WTC11 (cell line): ENCODE measurements around the gene UBE2H. TPM values are rescaled to one million over a fixed set of nuclear protein-coding genes. Genes with fewer than 3 reads are reported as not detected.

Experiments used
- ATAC-seq: fragments of 200-7000 bp; cut with Tn5 transposase; 2 replicates; pipeline ENCODE4 v1.10.0; 2021; ENCODE audit warnings: mild to moderate bottlenecking, moderate library complexity
- CTCF ChIA-PET: fragments of 300-600 bp; sonication (Branson Sonifier 250); formaldehyde crosslinking; loops from one replicate; lab custom pipeline; 2021; ENCODE audit warnings: antibody characterized with exemption; lab: Charles Lee
- POLR2A ChIA-PET: fragments of 350-600 bp; sonication (Branson Sonifier 250); formaldehyde crosslinking; loops from one replicate; lab custom pipeline; 2021; ENCODE audit warnings: antibody characterized with exemption; lab: Charles Lee
- DNase-seq: peaks from one replicate; pipeline ENCODE4 v3.0.0; 2021; ENCODE audit warnings: low spot score
- H3K27ac Mint-ChIP-seq: 2 replicates; pipeline ENCODE4 v1.8.0; 2021; ENCODE audit warnings: mixed read lengths
- H3K27me3 Mint-ChIP-seq: 2 replicates; pipeline ENCODE4 v1.8.0; 2021; ENCODE audit warnings: low read depth, mild to moderate bottlenecking, moderate library complexity, mixed read lengths
- H3K36me3 Mint-ChIP-seq: 2 replicates; pipeline ENCODE4 v1.8.0; 2021; ENCODE audit warnings: mixed read lengths
- H3K4me1 Mint-ChIP-seq: 2 replicates; pipeline ENCODE4 v1.8.0; 2022; ENCODE audit warnings: mixed read lengths
- H3K4me3 Mint-ChIP-seq: 2 replicates; pipeline ENCODE4 v1.8.0; 2021; ENCODE audit warnings: mild to moderate bottlenecking, moderate library complexity, mixed read lengths
- H3K9me3 Mint-ChIP-seq: 2 replicates; pipeline ENCODE4 v1.8.0; 2021; ENCODE audit warnings: mixed read lengths
- FOXP1 ChIP-seq: sonication (generic); formaldehyde crosslinking; IDR thresholded peaks from 2 replicates; pipeline ENCODE4 v1.8.0; 2022; ENCODE audit warnings: missing genetic modification reagents, mild to moderate bottlenecking, moderate library complexity, borderline replicate concordance
- GTF2I ChIP-seq: fragments of 250-450 bp; sonication (Bioruptor Pico); conservative IDR thresholded peaks from 2 replicates; pipeline ENCODE4 v1.4.0; 2021; ENCODE audit warnings: mild to moderate bottlenecking
- HMGA2 ChIP-seq: fragments of 250-450 bp; sonication (Bioruptor Pico); IDR thresholded peaks from 2 replicates; pipeline ENCODE4 v1.4.0; 2021; ENCODE audit warnings: mild to moderate bottlenecking, moderate library complexity
- JUN ChIP-seq: sonication (generic); formaldehyde crosslinking; IDR thresholded peaks from 2 replicates; pipeline ENCODE4 v1.8.0; 2023; ENCODE audit warnings: mild to moderate bottlenecking, missing genetic modification reagents
- NFYB ChIP-seq: sonication (generic); formaldehyde crosslinking; conservative IDR thresholded peaks from 2 replicates; pipeline ENCODE4 v1.8.0; 2022; ENCODE audit warnings: low read depth, missing genetic modification reagents
- PRRX2 ChIP-seq: fragments of 250-450 bp; sonication (Bioruptor Pico); IDR thresholded peaks from 2 replicates; pipeline ENCODE4 v1.8.0; 2021; ENCODE audit warnings: mild to moderate bottlenecking
- SOX15 ChIP-seq: fragments of 250-450 bp; sonication (Bioruptor Pico); IDR thresholded peaks from 2 replicates; pipeline ENCODE4 v1.9.0; 2021; ENCODE audit warnings: mild to moderate bottlenecking
- ZNF121 ChIP-seq: sonication (generic); formaldehyde crosslinking; IDR thresholded peaks from 2 replicates; pipeline ENCODE4 v1.8.0; 2023; ENCODE audit warnings: missing genetic modification reagents
- ZNF232 ChIP-seq: sonication (generic); formaldehyde crosslinking; IDR thresholded peaks from 2 replicates; pipeline ENCODE4 v1.8.0; 2022; ENCODE audit warnings: mild to moderate bottlenecking, missing genetic modification reagents
- total RNA-seq: library from RNA; stranded (reverse); gene quantifications from 3 replicates; pipeline ENCODE4 v1.2.3, GENCODE V29; 2021
- TF ChIP-seq, protein P1 (sequence below): sonication (generic); formaldehyde crosslinking; IDR thresholded peaks from 2 replicates; pipeline ENCODE4 v1.8.0; 2022; ENCODE audit warnings: mild to moderate bottlenecking, missing genetic modification reagents
- TF ChIP-seq, protein P2 (sequence below): sonication (generic); formaldehyde crosslinking; IDR thresholded peaks from 2 replicates; pipeline ENCODE4 v1.8.1; 2022; ENCODE audit warnings: low read depth, missing genetic modification reagents, borderline replicate concordance
- TF ChIP-seq, protein P3 (sequence below): sonication (generic); formaldehyde crosslinking; IDR thresholded peaks from 2 replicates; pipeline ENCODE4 v1.8.1; 2023; ENCODE audit warnings: mild to moderate bottlenecking, missing genetic modification reagents
- TF ChIP-seq, protein P4 (sequence below): sonication (generic); formaldehyde crosslinking; IDR thresholded peaks from 2 replicates; pipeline ENCODE4 v1.8.1; 2023; ENCODE audit warnings: mild to moderate bottlenecking, missing genetic modification reagents, moderate library complexity
- TF ChIP-seq, protein P5 (sequence below): sonication (generic); formaldehyde crosslinking; IDR thresholded peaks from 2 replicates; pipeline ENCODE4 v1.8.1; 2023; ENCODE audit warnings: mild to moderate bottlenecking, missing genetic modification reagents
- TF ChIP-seq, protein P6 (sequence below): sonication (generic); formaldehyde crosslinking; IDR thresholded peaks from 2 replicates; pipeline ENCODE4 v1.8.1; 2022; ENCODE audit warnings: missing genetic modification reagents, borderline replicate concordance

Gene UBE2H
- total RNA-seq, 1 experiment from 2014 or later: 55.0 TPM

DNA sequence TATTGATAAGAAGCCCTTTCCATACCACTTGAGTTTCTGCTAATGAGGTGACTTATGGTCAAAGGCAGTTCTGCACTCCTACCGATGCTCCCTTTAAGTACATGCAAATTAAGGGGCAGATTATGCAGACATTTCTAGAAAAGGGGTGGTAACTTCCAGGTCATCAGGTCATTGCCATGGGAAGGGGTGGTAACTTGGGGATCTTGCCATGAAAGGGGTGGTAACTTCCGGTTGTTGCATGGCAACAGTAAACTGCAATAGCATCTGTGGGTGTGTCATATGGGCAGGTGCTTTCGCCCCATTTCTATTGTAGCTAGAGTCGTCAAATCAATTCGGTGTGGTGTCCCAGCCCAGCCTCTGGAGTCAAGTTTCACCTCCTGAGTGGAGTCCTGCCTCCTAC is 150.9 kb downstream of the UBE2H start:
- ATAC-seq (peak; percentile 41), DNase-seq (peak; percentile 21)
- H3K27ac Mint-ChIP-seq: no peak overlapping the region
- no peaks in the 10 kb centered on the region for H3K9me3 Mint-ChIP-seq
- peaks cover 5% of the 10 kb centered on the region; the same call in 1 of the 2 replicates for H3K27me3 Mint-ChIP-seq
- ChIA-PET CTCF (interaction anchor here (1.6 kb wide), 1 partner anchor 23 kb away, joined by 15 read pairs; no protein-coding TSS in a partner anchor), POLR2A (interaction anchor here (0.6 kb wide), 1 partner anchor 25 kb away, joined by 3 read pairs; no protein-coding TSS in a partner anchor)
- no peak for TF ChIP-seq PRRX2
- TF ChIP-seq, protein P1, sequence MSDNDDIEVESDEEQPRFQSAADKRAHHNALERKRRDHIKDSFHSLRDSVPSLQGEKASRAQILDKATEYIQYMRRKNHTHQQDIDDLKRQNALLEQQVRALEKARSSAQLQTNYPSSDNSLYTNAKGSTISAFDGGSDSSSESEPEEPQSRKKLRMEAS (CRISPR knock-in tag): no peak
- no peak for TF ChIP-seq SOX15 (CRISPR knock-in tag)
- TF ChIP-seq ZNF232: no peak
- H3K4me1 Mint-ChIP-seq: peaks cover 53% of the 10 kb centered on the region
- H3K4me3 Mint-ChIP-seq: no peak overlapping the region
- H3K36me3 Mint-ChIP-seq: no peaks in the 10 kb centered on the region

DNA sequence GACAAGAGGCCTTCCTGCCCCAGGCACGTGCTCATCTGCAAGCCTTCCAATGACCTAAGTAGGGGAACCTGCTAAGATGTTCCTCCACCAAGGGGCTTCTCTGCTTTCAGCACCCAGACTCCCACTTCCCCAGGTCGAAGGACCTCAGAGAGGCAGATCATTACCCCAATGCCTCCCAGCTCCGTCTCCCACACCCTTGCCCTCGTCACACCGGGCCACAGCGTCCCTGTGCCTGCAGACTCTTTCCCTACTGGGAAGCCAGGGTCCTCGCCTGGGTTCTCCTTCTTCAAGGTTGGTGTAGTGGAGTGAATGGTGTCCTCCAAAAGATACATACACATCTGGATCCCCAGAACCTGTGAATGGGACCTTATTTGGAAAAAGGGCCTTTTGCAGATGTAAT is 151.9 kb downstream of the UBE2H start:
- POLR2A ChIA-PET: no interaction called here

More for the DNA sequence above, 151.9 kb downstream of the UBE2H start:
- no peak overlapping the region for H3K27ac Mint-ChIP-seq
- H3K4me1 Mint-ChIP-seq: peaks cover 53% of the 10 kb centered on the region
- no peaks in the 10 kb centered on the region for H3K36me3 Mint-ChIP-seq
- no peak for ATAC-seq
- H3K4me3 Mint-ChIP-seq: no peak overlapping the region
- no peaks in the 10 kb centered on the region for H3K9me3 Mint-ChIP-seq
- no peak for TF ChIP-seq HMGA2
- no peak for TF ChIP-seq GTF2I
- TF ChIP-seq, protein P2, sequence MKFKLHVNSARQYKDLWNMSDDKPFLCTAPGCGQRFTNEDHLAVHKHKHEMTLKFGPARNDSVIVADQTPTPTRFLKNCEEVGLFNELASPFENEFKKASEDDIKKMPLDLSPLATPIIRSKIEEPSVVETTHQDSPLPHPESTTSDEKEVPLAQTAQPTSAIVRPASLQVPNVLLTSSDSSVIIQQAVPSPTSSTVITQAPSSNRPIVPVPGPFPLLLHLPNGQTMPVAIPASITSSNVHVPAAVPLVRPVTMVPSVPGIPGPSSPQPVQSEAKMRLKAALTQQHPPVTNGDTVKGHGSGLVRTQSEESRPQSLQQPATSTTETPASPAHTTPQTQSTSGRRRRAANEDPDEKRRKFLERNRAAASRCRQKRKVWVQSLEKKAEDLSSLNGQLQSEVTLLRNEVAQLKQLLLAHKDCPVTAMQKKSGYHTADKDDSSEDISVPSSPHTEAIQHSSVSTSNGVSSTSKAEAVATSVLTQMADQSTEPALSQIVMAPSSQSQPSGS (CRISPR knock-in tag): no peak
- TF ChIP-seq ZNF121 (CRISPR knock-in tag): no peak
- TF ChIP-seq, protein P3, sequence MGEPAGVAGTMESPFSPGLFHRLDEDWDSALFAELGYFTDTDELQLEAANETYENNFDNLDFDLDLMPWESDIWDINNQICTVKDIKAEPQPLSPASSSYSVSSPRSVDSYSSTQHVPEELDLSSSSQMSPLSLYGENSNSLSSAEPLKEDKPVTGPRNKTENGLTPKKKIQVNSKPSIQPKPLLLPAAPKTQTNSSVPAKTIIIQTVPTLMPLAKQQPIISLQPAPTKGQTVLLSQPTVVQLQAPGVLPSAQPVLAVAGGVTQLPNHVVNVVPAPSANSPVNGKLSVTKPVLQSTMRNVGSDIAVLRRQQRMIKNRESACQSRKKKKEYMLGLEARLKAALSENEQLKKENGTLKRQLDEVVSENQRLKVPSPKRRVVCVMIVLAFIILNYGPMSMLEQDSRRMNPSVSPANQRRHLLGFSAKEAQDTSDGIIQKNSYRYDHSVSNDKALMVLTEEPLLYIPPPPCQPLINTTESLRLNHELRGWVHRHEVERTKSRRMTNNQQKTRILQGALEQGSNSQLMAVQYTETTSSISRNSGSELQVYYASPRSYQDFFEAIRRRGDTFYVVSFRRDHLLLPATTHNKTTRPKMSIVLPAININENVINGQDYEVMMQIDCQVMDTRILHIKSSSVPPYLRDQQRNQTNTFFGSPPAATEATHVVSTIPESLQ (CRISPR knock-in tag): no peak
- no peak for TF ChIP-seq SOX15 (CRISPR knock-in tag)
- TF ChIP-seq, protein P4, sequence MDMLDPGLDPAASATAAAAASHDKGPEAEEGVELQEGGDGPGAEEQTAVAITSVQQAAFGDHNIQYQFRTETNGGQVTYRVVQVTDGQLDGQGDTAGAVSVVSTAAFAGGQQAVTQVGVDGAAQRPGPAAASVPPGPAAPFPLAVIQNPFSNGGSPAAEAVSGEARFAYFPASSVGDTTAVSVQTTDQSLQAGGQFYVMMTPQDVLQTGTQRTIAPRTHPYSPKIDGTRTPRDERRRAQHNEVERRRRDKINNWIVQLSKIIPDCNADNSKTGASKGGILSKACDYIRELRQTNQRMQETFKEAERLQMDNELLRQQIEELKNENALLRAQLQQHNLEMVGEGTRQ (CRISPR knock-in tag): no peak
- TF ChIP-seq NFYB (CRISPR knock-in tag): no peak
- TF ChIP-seq PRRX2: no peak
- TF ChIP-seq JUN (CRISPR knock-in tag): no peak
- TF ChIP-seq, protein P5, sequence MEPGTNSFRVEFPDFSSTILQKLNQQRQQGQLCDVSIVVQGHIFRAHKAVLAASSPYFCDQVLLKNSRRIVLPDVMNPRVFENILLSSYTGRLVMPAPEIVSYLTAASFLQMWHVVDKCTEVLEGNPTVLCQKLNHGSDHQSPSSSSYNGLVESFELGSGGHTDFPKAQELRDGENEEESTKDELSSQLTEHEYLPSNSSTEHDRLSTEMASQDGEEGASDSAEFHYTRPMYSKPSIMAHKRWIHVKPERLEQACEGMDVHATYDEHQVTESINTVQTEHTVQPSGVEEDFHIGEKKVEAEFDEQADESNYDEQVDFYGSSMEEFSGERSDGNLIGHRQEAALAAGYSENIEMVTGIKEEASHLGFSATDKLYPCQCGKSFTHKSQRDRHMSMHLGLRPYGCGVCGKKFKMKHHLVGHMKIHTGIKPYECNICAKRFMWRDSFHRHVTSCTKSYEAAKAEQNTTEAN (CRISPR knock-in tag): no peak
- no peak for TF ChIP-seq FOXP1
- TF ChIP-seq, protein P6, sequence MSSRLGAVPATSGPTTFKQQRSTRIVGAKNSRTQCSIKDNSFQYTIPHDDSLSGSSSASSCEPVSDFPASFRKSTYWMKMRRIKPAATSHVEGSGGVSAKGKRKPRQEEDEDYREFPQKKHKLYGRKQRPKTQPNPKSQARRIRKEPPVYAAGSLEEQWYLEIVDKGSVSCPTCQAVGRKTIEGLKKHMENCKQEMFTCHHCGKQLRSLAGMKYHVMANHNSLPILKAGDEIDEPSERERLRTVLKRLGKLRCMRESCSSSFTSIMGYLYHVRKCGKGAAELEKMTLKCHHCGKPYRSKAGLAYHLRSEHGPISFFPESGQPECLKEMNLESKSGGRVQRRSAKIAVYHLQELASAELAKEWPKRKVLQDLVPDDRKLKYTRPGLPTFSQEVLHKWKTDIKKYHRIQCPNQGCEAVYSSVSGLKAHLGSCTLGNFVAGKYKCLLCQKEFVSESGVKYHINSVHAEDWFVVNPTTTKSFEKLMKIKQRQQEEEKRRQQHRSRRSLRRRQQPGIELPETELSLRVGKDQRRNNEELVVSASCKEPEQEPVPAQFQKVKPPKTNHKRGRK (CRISPR knock-in tag): no peak
- no peak for DNase-seq
- CTCF ChIA-PET: interaction anchor here (1.5 kb wide), 1 partner anchor 24 kb away, joined by 9 read pairs; no protein-coding TSS in a partner anchor
- peaks cover 5% of the 10 kb centered on the region; the same call in 1 of the 2 replicates for H3K27me3 Mint-ChIP-seq
